Measurements from ENCODE around the gene RCSD1.

The RCSD1 gene

DNA sequence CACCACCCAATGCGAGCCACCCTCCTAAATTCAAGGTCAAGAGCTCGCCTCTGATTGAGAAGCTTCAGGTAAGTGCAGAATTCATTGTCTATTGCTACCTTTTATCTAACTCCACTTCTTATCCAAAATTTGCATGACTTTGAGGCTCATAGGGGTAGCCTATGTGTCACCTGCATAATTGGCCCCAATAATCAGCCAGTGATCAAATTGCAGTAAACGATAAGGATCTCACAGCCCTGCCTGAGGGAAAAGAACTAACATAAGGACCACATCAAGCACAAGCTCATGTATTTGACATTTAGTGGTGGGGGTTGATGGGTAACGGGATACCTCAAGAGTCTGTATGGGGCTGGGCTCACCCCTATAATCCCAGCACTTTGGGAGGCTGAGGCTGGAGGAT lies 60.0 kb downstream of the RCSD1 start:
- TF ChIP-seq POLR2A (IDR thresholded peaks at IDR 0.05; ENCODE audit: low read depth, low read length): no peak
- no peak for FAIRE-seq
- DNase-seq (ENCODE audit: insufficient read length, low spot score): no peak

DNA sequence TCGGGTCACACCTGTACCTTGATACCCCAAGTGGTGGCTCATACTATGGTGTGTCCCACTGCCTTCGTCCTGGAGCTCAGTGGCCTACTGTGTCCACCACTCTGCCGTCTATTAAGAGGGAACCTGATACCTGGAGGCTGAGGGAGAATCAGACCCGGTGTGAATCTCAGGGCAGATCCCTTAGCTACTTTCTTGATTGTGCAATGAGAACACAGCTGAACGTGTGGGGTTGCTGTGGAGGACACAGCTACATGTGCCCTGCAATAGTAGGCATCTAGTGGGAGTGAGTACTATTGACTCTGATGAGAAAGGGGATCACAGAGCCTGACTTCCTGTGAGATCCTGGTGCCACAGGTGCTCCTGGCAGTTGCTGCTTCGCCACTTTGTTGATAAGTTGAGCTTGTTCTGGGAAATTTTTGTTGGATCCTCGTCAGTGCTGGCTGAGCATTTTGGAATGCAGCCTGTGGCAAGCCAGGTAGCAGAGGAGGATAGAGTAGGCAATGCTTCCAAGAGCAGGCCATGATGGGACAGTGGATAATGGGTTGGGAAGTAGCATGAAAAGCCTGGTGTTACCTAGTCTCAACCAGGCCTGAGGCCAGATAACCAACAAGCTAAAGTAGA lies 63.5 kb downstream of the RCSD1 start:
- DNase-seq (ENCODE audit: insufficient read length, low spot score) (no peak), FAIRE-seq (no peak)
- TF ChIP-seq POLR2A (IDR thresholded peaks at IDR 0.05; ENCODE audit: low read depth, low read length): no peak

DNA sequence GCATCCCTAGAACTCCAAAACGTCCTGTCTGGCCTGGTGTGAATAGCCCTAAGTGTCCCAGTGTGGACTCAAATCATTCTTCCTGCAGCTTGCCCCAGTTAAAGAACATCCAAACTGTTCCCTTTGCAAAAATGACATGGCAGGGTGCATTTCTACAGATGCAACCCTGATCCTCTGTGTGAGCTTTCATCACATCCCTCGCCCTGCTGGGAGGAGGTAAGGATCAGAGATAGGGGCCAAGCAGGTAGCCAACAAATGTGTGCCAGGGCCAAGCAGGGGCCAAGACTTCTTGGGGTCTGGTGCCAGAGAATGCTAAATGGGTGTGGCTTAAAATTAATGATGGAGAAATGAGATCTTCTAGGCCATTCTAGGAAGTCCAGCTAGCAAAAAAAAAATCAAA lies 64.7 kb downstream of the RCSD1 start:
- no peak for TF ChIP-seq POLR2A (IDR thresholded peaks at IDR 0.05; ENCODE audit: low read depth, low read length)
- FAIRE-seq (no peak), DNase-seq (ENCODE audit: insufficient read length, low spot score) (no peak)

DNA sequence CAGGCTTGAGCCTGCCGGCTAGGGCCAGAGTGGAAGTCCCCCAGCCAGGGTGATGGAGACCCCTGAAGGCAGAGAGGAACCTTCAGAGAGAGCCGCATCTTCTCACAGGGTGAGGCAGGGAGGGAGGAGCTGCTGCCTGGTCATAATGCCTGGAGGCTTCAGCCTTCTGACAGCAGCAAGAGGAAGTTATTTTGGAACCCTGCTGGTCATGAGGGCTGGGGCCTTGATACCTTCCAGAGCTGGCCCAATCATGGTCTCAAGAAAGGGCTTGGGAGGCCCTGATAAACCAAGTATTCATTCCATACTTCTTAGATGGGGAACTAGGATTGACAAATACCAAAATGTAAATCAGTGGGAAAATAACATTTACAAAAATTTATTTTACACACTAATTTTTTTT lies 65.1 kb downstream of the RCSD1 start:
- DNase-seq (ENCODE audit: insufficient read length, low spot score): no peak
- no peak for FAIRE-seq
- no peak for TF ChIP-seq POLR2A (IDR thresholded peaks at IDR 0.05; ENCODE audit: low read depth, low read length)

DNA sequence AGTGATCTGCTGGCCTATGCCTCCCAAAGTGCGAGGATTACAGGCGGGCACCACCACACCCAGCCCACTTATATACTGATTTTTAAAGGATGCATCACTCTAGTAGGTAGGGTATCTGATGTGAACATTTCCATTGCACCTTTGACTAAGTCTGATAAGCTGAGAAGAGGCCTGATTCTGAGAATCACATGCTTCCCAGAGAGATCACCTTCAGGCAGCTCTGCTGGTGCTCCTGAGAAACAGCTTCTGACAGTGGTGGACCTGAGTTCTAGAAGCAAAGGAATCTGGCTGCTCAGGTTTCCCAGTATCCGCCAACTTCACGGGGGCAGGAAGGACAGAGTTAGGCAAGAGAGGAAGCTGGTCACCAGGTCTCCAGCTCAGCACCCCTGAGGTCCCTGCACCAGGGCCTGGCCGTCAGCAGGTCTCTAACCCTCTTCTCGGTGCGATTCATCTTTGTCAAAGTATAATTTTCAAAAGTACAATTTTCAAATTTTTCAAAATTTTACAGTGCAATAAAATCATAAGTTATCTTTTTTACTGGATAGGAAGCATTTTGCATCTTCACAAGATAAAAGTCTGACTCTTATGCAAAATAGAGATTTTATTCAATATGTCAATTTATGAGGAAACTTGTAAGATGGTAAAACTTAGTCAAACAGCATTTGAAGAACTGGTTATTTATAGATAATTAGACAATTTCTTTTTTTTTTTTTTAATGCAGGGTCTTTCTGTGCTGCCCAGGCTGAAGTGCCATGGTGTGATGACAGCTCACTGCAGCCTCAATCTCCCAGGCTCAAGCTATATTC lies 65.9 kb downstream of the RCSD1 start:
- FAIRE-seq (no peak), DNase-seq (ENCODE audit: insufficient read length, low spot score) (no peak)
- no peak for TF ChIP-seq POLR2A (IDR thresholded peaks at IDR 0.05; ENCODE audit: low read depth, low read length)

DNA sequence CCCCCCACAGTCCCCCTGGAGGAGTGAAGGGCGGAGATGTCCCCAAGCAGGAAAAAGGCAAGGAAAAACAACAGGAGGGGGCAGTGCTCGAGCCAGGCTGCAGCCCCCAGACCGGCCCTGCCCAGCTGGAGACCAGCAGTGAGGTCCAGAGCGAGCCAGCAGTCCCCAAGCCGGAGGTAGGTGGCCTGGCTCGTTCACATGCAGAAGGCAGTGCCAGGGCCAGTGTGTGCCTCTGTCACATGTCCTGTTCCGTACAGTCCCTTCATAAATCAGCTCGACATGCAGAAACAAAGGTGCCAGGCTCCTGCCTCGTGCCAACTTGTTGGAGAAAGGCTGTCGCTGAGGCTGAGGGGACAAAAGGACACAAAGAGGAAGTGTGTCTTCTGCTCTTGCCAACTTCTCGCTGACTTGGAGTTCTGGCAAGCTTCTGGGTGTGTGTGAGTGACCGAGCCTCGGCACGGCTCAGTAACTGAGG lies 67.7 kb downstream of the RCSD1 start:
- FAIRE-seq (no peak), DNase-seq (ENCODE audit: insufficient read length, low spot score) (no peak)
- TF ChIP-seq POLR2A (IDR thresholded peaks at IDR 0.05; ENCODE audit: low read depth, low read length): no peak

DNA sequence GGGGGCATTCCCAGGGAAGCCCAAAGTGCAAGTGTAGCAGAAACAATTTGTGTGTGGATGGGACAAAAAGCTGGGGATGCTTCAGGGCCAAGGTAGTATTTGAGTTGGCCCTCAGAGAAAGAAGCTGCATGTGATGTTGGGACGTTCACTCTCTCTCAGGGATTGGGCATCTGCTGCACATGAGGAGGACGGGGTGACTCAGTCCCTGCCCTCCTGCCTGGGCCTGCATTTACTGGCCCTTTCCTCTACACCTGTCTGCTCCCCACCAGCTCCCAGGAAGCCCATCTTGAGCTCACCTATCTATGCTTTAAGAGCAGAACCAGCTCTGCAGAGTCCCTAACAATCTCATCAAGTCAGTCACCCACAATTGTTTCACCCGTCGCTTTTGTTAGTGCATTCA lies 68.3 kb downstream of the RCSD1 start:
- no peak for FAIRE-seq
- no peak for TF ChIP-seq POLR2A (IDR thresholded peaks at IDR 0.05; ENCODE audit: low read depth, low read length)
- no peak for DNase-seq (ENCODE audit: insufficient read length, low spot score)

DNA sequence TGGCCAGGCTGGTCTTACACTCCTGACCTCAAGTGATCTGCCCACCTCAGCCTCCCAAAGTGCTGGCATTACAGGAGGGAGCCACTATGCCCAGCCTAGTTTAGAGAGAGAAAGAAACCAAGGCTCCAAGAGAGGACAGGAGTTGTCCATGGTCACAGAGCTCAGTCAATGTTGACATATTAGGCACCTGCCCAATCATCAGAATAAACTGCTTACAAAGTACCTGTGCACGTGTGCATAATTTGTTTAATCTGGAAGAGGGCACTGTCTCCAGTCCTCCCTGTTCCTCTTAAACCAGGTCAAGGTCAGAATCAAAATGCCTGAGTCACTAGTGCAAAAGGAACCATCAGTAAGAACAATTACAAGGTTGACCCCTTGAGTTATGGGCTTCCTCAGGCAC lies 71.5 kb downstream of the RCSD1 start:
- DNase-seq (ENCODE audit: insufficient read length, low spot score) (no peak), FAIRE-seq (no peak)
- TF ChIP-seq POLR2A (IDR thresholded peaks at IDR 0.05; ENCODE audit: low read depth, low read length): no peak

DNA sequence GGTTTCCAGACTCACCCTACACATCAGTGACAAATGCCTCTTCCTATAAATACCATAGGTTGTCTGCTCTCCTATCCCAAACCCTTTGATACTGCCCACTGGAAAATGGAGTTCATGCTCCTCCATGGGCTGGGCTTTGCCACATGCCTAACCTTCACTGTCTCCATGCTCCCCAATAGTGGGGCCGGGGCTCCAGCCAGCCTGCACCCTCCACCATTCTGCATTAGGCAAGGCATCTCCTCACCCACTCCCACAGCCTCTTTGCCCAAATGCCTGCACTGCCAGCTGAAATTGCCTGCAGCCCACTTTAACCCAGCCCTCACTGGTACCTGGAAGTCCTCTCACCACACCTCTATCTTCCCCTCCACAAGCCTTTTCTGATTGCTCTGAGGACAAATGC lies 73.5 kb downstream of the RCSD1 start:
- DNase-seq (ENCODE audit: insufficient read length, low spot score): no peak
- no peak for FAIRE-seq
- no peak for TF ChIP-seq POLR2A (IDR thresholded peaks at IDR 0.05; ENCODE audit: low read depth, low read length)

DNA sequence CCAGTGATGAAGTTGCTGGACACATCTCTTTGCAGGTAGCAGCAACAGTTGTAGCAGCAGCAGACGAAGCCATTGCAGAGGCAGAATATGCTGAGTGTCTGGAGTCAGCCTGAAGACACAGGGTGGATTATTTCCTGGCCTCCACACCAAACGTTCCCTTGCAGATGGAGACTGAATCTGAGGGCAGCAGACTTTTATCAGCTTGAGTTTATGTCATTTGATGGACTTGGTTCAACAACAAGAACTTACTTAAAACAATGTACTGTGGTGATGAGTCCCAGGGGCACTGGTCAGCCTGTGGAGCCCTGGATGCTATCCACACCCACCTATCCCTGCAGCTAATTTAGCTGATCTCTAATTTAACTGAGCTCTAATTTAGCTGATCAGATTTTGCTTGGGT lies 74.7 kb downstream of the RCSD1 start:
- FAIRE-seq (no peak), DNase-seq (ENCODE audit: insufficient read length, low spot score) (no peak)
- TF ChIP-seq POLR2A (IDR thresholded peaks at IDR 0.05; ENCODE audit: low read depth, low read length): no peak

DNA sequence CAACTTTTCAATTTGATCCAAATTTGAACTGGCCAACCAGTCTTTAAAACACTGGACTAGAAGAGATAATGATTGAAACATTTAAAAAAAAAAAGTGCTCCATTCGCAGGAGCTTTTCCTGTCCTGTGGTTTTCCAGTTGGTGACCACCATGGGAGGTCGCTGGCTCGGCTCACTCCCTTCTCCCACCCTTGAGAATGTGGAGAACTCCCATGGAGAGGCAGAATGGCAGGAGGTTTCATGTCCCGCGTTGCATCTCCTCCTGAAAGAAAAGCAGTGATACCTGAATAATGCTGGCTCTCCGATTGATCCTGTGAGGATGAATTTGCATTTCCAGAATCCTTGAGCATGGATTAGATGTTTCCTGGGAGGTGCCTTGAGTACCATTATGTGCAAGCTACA lies 75.2 kb downstream of the RCSD1 start:
- DNase-seq (ENCODE audit: insufficient read length, low spot score) (no peak), FAIRE-seq (no peak)
- no peak for TF ChIP-seq POLR2A (IDR thresholded peaks at IDR 0.05; ENCODE audit: low read depth, low read length)

DNA sequence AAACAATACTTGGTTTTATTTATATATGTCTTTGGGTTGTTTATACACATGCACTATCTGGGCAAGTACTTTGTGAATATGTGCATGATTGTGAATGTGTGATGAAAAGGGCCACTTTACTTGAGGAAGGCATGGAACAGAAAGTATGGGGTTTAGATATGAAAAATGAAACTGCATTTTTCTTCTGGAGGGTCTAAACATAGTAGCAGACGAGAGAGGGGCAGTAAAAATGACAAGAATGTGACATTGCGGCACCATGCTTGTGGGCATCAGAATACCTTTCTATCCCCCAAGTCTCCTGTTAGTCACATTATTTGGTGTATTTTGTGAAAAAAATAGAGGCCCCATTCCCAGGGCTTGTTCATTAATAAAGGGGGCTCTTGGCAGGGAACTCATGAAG lies 76.3 kb downstream of the RCSD1 start:
- no peak for FAIRE-seq
- no peak for TF ChIP-seq POLR2A (IDR thresholded peaks at IDR 0.05; ENCODE audit: low read depth, low read length)
- DNase-seq (ENCODE audit: insufficient read length, low spot score): no peak

DNA sequence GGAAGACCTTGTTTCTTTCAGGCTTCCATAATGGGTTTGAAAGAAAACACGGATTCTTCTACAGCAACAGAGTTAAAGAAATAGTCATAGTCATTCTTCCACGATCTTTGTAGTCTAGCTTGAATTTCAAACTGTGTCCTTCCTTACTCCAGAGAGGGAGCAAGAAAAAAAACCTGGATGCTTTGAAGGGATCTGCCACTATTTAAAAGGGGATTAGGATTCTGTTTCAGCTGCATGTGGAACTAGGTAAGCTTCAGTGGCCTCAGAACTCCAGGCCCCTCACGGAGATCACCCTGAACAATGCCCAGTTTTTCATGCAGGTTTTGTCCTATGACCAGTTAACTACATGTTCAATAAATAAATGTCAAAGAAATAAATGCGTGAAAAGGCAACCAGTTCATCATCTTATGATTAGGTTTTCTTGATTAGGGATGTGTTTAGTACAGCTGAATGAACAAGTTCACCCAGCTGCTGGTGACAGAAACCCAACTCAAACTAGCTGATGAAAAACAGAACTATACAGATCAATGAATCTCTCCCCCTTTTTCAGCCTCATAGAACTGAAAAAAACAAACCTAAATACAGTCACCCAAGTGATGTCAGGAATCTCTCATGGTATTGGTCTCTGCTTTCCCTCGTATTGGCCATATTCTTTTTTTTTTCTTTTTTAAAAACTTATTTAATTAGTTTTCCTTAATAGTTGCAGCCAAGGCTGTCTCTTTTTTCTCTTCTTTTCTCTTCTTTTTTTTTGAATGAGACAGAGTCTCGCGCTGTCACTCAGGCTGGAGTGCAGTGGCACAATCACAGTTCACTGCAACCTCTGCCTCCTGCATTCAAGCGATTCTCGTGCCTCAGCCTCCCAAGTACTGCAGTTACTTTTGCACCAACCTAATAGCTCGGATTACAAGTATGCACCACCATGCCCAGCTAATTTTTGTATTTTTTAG lies 77.2 kb downstream of the RCSD1 start:
- DNase-seq (ENCODE audit: insufficient read length, low spot score) (no peak), FAIRE-seq (no peak)
- TF ChIP-seq POLR2A (IDR thresholded peaks at IDR 0.05; ENCODE audit: low read depth, low read length): no peak

DNA sequence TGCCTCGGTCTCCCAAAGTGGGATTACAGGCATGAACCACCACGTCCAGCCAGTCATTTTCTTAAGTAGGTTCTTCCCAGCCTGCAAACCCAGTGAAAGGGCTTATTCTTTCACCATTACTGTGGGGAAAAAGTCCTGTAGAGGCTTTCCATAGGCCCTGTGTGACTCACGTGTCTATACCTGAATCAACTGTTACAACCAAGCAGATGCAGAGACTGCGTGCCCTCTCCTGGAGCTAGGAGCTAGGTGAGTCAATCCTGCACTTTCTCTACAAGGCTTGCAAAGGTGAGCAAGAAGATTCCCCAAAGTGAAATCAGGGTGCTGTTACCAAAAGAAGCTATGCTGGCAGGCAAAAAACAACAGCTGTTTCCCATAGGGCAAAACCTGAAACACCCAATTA lies 77.9 kb downstream of the RCSD1 start:
- DNase-seq (ENCODE audit: insufficient read length, low spot score) (no peak), FAIRE-seq (no peak)
- no peak for TF ChIP-seq POLR2A (IDR thresholded peaks at IDR 0.05; ENCODE audit: low read depth, low read length)
